GM23248 (cell line): ENCODE data around the gene THAP7.

Experiments used
- EZH2 ChIP-seq: fragments of 200-600 bp; sonication (generic); IDR thresholded peaks from 2 replicates; pipeline ENCODE4 v1.6.1; 2018; ENCODE audit warnings: antibody characterized with exemption, mild to moderate bottlenecking; ENCODE audit not compliant: insufficient read depth, poor library complexity, severe bottlenecking
- EZH2phosphoT487 ChIP-seq: fragments of 200-600 bp; sonication (generic); IDR thresholded peaks from 2 replicates; pipeline ENCODE4 v1.6.1; 2018; ENCODE audit warnings: antibody characterized with exemption, moderate library complexity, mild to moderate bottlenecking, low read depth; ENCODE audit not compliant: insufficient read depth

- TF ChIP-seq EZH2, result no peak
- TF ChIP-seq EZH2phosphoT487, result no peak
Measured at GRCh38 chr22:21015466-21016006, 13.6 kb upstream of the THAP7 start.
